ENCODE results near the gene GP2.

GP2 gene

GRCh38 chr16:20302389-20302788 lies 24.9 kb downstream of the GP2 start:
- no peak for DNase-seq

GRCh38 chr16:20301840-20302239 lies 25.5 kb downstream of the GP2 start:
- no peak for DNase-seq

GRCh38 chr16:20300312-20301097 lies 26.8 kb downstream of the GP2 start:
- peak; percentile 73 for DNase-seq

- DNase-seq: no peak
Observed at GRCh38 chr16:20298452-20298851, 28.9 kb downstream of the GP2 start.

GRCh38 chr16:20291208-20292206 lies 35.8 kb downstream of the GP2 start:
- DNase-seq: no peak

- DNase-seq: no peak
Observed at GRCh38 chr16:20289571-20289970, 37.7 kb downstream of the GP2 start.

- no peak for DNase-seq
Observed at GRCh38 chr16:20285993-20286499, 41.3 kb downstream of the GP2 start.

- no peak for DNase-seq
Observed at GRCh38 chr16:20280259-20280658, 47.1 kb downstream of the GP2 start.

GRCh38 chr16:20271893-20272292 lies 55.4 kb downstream of the GP2 start:
- DNase-seq: no peak

- no peak for DNase-seq
Observed at GRCh38 chr16:20268409-20268808, 58.9 kb downstream of the GP2 start.

GRCh38 chr16:20265019-20265418 lies 62.3 kb downstream of the GP2 start:
- no peak for DNase-seq

- DNase-seq: no peak
Observed at GRCh38 chr16:20263138-20263855, 64.0 kb downstream of the GP2 start.

- no peak for DNase-seq
Observed at GRCh38 chr16:20262248-20262647, 65.1 kb downstream of the GP2 start.

GRCh38 chr16:20260215-20261009 lies 66.9 kb downstream of the GP2 start:
- no peak for DNase-seq

All from NCI-H2029 treated with DMSO at 0.1 percent for 48 hours (cell line).